GM21619 (cell line): ENCODE data around the gene ZNF488.

Source experiments
- ATAC-seq: cut with Tn5 transposase; IDR thresholded peaks from one replicate; pipeline ENCODE4 v1.9.1; 2021; ENCODE audit not compliant: unreplicated experiment

The ZNF488 gene

DNA sequence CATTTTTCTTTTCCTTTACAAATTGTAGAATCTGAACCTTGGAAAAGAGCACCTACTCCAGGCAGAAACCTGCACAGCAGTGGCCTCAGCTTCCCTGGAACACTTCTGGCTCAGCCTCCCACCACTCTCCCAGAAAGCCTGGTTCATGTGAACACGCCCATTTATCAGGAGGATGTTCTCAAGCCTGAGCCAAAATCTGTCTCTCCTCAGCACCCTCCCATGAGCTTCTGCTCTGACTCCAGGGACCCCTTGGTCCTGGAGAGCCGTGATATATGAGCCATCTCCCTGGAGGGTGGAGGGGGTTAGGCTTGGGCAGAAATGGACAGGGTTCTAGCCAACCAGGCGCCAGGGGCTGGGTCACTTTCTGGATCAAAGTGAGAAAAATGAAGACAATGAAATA is 51.7 kb downstream of the ZNF488 start:
- no peak for ATAC-seq

DNA sequence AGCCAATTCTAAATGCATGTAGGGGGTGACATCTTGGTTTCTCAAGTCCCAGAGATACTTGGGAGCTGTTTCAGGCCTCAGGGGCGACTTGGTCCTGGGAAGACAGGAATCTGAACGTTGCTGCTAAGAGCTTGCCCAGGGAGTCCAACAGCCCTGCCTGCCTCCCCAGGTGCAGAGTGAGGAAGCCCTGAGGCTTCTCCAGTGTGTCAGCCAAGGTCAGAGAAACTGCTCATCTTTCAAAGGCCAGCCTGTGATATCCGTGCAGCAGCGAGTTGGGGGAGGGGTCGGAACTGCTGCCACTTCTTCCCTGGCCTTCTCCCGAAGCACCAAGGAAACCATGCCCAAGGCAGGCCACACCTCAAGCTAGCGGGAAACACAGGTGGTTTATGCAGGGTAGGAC is 52.1 kb downstream of the ZNF488 start:
- ATAC-seq = no peak

DNA sequence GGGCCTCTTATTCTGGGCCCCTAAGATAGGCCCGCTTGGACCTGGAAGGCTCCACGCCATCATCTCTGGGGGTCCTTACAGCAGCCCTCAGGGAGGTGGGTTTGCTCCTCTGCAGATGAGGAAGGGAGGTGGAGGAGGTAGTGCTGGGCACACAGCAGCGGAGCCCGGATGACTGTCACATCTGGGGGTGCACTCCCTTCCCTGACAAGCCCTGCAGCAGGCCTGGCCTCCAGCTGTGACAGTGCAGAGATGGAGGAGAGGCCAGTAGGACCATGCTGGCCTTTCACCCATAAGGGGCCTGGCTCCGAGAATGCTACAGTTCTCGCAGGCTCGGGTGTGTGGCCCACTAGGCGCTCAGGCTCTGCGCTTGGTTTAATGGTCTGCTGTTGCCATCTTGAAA is 52.6 kb downstream of the ZNF488 start:
- no peak for ATAC-seq

DNA sequence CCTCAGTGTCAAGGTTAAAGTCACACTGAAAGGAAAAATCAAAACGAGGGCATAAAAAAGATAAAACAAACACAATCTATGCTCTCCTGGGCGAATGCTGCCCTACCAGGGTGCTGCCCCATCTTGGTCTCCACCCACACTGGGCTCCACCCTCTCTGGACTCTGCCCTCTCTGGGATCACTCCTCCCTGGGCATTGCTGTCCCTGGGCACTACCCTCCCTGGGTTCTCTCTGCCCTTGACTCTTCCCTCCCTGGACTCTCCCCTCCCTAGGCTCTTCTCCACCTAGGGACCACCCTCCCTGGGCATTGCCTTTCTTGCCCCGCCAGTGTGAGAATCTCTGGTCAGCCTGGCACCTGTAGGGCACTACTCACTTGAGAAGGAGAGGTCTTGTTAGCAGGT is 53.3 kb downstream of the ZNF488 start:
- no peak for ATAC-seq

DNA sequence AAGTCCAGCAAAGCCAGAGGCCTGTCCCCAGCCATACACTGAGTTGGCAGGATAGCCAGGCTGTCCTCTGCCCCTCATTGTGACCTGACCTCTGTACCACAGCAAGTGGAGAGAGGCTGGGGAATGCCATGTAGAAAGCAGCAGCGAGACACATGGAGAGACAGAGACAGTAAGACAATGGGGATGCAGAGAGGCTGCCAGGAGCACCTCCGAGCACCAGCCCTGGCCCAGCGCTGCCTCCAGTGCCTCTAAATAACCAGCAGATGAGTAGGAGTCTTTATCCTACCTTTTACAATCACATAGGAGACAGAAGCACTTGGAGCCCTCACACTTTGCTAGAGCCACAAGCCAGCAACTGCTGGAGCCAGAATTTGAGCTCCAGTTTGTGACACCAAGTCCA is 53.7 kb downstream of the ZNF488 start:
- ATAC-seq = no peak

DNA sequence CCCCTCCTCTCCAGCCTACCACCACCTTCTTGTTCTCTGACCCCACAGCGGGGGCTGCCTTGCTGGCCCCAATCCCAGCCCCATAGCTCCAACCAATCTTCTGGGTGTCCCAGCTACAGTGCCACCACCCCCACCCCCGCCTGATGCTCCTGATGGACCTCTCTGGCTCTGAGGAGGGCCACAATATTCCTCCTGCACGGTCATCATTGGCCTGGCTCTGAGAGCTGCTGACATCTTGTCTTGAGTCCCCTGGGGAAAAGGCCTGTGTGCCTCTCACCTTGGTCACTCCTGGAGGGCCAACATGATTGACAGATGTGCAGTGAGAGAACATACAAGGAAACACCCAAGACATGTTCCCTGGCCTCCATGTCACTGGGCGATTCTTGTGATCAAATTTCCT is 54.2 kb downstream of the ZNF488 start:
- no peak for ATAC-seq

DNA sequence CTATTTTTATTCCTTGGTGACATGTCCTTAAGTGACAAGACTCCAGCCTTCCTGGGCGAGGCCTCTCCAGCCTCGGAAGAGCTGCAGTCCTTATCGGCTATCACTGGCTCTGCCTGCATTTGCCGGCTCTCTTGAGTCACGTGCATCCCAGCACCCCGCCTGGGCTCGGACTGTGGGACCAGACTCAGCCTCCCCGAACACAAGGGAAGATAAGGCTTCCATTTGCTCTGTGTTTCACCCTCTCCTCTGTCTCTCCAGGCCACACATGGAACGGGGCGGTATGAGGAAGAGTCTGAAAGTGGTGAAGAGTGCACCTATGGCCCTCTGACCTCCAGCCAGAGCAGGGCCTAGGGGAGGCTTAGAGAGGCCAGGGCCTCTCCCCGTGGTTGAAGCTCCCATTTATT is 57.2 kb downstream of the ZNF488 start:
- ATAC-seq = no peak

DNA sequence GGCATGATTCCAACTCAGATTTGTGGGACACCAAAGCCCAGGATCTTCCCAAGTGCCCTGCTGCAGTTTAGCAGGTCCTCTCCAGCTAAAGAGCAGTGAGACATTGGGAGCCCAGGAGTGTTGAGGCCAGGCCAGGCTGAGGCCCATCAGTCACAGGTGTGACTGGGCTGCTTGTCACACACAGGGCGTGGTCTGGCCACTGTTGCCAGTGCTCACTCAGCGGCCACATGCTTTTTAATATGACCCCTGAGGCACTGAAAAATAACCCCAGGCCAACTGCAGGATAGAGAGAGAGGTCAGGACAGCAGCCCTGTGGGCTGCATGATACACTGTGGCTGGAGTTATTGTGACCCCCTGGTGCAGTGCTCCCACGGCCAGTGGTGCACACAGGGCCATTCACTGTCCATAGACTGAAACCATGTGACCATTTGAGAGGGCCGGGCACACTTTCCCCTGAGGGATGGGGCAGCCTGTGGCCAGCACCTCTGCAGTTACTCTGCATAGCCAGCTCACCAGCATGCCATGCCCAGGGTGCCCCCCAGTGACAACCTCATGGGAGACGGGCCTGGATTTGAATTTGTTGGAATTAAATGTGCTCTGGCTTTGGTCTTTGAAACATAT is 57.7 kb downstream of the ZNF488 start:
- no peak for ATAC-seq

DNA sequence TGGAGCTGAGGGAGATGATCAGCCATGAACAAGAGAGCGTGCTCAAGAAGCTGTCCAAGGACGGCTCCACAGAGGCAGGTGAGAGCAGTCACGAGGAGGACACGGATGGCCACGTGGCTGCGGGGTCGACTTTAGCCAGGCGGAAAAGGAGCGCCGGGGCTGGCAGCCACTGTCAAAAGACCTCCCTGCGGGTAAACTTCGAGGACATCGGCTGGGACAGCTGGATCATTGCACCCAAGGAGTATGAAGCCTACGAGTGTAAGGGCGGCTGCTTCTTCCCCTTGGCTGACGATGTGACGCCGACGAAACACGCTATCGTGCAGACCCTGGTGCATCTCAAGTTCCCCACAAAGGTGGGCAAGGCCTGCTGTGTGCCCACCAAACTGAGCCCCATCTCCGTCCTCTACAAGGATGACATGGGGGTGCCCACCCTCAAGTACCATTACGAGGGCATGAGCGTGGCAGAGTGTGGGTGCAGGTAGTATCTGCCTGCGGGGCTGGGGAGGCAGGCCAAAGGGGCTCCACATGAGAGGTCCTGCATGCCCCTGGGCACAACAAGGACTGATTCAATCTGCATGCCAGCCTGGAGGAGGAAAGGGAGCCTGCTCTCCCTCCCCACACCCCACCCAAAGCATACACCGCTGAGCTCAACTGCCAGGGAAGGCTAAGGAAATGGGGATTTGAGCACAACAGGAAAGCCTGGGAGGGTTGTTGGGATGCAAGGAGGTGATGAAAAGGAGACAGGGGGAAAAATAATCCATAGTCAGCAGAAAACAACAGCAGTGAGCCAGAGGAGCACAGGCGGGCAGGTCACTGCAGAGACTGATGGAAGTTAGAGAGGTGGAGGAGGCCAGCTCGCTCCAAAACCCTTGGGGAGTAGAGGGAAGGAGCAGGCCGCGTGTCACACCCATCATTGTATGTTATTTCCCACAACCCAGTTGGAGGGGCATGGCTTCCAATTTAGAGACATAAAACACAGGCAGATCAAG is 58.5 kb downstream of the ZNF488 start:
- no peak for ATAC-seq

DNA sequence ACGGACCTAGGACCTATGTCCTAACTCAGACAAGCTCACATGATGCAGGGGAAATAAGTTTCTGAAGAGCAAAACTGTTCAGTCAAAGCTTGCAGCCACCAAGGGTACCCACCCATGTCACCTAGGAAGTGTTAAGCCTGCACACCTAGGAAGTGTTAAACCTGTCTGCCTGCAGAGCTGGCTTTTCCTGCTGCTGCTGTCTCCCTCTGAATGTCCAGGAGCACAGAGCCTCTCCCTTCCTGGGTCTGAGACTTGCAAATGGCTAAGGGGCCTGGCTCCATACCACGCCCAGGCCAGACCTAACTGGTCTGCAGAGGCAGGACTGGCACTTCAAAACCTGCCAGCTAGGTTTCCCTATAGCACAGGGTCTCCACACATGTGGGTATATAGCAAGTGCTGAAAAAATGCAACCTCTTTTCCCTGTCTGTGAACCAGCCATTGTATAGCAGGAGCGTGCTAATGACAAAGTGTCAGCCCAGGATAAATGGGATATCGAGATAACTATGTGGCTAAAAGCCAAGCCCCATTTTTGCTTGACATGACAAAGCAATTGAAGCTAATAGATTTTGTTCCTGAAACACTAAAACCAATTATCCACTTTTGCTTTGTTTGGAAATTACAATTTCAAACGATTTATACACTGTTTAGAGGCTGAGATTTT is 60.3 kb downstream of the ZNF488 start:
- no peak for ATAC-seq

DNA sequence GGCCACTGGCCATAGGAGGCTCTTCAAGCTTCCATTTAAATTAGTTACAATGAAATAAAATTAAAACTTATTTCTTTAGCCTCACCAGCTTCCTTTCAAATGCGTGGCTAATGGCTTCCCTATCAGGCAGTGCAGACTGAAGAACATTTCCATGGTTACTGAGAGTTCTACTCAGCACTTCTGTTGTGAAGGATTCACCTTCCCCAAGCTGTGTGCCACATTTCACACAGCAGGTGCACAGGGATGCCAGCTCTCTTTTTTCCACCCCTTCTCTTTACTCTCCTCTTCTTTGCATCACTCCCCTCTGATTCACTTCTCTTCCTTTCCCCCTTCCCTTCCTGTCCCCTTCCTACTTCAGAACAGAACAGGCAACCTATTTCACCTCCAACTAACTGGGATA is 61.0 kb downstream of the ZNF488 start:
- no peak for ATAC-seq

DNA sequence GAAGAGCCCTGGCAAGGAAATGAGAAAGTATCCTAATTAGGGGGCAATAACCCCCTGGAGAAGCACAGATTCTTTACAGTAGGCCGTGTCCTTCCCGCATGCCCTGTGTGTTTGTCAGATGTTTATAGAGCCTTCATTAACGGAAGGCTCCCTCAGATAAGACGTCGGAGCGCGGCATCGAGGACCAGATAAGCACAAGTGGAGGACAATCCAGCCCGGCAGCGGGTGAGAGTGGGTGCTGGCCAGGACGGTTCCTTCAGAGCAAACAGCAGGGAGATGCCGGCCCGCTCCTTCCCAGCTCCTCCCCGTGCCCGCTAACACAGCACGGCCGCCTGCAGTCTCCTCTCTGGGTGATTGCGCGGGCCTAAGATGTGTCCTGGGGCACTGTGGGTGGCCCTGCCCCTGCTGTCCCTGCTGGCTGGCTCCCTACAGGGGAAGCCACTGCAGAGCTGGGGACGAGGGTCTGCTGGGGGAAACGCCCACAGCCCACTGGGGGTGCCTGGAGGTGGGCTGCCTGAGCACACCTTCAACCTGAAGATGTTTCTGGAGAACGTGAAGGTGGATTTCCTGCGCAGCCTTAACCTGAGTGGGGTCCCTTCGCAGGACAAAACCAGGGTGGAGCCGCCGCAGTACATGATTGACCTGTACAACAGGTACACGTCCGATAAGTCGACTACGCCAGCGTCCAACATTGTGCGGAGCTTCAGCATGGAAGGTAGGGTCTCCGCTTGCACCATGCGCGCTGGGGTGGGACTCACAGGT is 61.6 kb downstream of the ZNF488 start, which contains the start of gene GDF2:
Gene GDF2, plus strand, starts transcription at position 155 of the 762 bp plus-strand sequence. Its CDS starts 215 bp downstream, at position 370.
- ATAC-seq = no peak

DNA sequence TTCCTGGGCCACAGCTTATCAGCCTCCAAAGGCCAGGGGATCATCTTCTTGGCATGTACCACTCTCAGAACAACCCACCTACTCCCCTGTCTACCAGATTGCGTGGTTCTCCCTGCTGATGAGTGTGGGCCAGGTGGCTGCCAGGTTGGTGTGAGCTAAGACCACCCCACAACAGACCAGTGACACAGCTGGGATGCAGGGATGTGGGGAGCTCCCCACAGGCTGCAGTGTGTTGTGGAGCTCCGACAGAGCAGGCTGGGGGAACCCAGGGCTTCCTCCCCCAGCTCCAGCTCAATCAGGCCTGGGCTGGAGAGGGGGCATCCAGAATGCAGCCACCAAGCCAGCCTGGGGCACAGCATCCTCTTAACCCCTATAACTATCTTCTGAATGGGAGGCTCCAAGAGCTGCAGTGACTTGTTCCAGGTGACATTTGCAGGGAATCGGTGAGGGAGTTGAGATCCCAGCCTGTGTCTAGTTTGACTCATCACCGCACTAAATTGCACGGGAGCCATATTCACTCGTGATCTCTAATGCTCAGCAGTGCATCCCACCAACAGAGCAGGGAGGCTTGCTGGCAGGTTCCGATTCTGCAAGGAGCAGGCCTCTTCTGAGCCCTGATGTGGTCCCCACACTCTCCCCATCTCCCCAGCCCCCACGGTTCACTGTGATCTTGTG is 62.4 kb downstream of the ZNF488 start:
- no peak for ATAC-seq

DNA sequence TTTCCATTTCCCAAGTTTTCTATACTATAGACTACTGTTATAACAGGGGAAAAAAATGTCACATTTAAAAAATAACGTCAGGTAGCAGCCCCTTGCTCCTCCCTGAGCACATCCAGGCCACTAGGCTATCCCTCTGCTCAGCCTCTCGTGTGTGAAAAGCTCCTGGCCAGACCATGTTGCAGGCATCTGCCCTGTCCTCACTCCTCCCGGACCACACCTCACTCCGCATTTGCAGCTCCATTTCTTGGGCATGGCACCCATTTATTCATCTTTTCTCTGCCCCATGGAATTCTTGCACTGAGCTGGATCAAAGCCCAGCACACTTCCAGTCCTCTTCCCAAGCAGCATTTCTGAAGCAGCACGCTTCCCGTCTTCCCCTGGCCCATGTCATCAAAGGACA is 63.3 kb downstream of the ZNF488 start:
- ATAC-seq = no peak

DNA sequence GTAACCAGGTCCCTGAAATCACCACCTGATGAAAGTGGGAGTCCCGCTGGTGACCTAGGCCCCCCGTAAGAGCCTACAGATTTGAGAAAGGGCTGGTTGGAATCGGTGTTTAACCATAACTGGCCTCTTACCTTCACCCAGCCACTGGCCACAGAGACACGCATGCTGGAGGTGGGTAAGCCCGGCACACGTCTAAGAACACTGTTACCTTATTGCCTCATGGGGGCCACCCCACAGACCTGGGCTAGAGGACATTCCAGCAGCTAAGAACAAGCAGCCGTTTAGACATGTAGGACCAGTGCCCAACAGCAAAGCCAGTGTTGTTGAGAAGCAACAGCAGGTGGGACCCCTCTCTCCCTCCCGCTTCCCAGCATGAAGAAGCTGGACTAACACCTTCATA is 64.3 kb downstream of the ZNF488 start:
- ATAC-seq = no peak

DNA sequence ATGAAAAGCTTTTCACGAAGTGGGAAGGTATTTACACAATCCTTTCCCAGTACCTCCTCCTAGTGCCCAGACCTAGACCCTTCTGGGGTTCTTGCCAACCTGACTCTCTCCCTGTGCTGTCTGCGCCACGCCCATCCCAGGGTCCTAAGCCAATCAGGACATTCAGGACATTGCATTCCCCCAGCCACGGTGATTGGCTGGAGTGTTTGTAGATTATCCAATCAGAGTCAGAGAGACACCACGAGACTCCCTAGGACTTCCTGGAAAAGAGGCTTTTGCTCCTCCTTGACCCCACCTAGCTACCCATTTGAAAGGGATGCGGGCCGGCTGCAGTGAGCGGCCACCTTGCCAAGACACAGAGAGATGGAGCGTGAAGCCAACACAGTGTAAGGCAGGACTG is 65.4 kb downstream of the ZNF488 start:
- ATAC-seq = no peak

DNA sequence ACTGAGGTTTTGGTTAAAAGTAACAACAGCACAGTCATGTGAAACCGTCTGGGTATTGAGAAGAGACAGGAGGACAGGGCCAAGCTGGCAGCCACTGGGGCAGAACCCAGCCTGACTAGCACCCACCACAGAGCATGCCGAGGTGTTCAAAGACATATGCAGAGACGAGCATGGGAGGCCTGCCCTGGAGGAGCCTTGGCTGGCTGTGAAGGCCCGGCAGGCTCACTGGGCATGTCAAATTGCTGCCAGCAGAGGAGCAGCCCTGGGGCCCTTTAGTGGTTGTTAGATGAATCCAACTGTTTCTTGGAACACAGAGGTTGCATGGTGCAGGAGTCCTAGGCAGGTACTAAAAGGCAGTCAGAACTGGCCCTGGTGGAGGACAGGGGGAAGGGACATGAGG is 66.8 kb downstream of the ZNF488 start:
- no peak for ATAC-seq

DNA sequence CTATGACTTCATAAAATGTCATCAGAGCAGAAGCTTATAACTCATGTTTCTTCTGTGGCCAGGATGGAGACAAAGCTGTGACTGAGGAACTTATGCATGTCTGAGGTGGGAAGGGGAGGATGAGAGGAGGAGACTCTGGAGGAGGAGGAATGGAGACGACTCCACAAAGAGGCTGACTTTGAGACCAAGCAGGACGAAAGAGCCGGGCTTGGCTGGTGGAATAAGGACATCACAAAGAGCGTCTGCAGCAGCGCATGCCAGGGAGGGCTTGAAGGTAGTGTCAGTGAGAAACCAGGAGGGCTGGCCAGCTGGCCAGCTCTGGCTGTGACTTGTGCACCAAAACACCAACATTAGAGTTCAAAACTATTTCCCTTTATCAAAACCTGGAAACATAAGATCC is 68.0 kb downstream of the ZNF488 start:
- ATAC-seq = no peak
